ENCODE measurements around the gene GARS1. TPM values are rescaled to one million over a fixed set of nuclear protein-coding genes. Genes with fewer than 3 reads are reported as not detected.

The GARS1 gene
- total and polyA plus RNA-seq, 4 experiments from 2014 or later, result 74.5 to 101 (median 80.3) TPM

- H3K36me3 ChIP-seq (ENCODE audit: insufficient read depth, low read length), result no peaks in the 10 kb centered on the region
- ChIA-PET CTCF (ENCODE audit: partially characterized antibody) (interaction anchor here (0.7 kb wide), 1 partner anchor 11 kb away, joined by 4 read pairs; no protein-coding TSS in a partner anchor), POLR2A (ENCODE audit: partially characterized antibody) (no interaction called here)
- no peak overlapping the region for H3K4me3 ChIP-seq (ENCODE audit: low read length in 2 of 2)
- no peaks in the 10 kb centered on the region for H3K27me3 Mint-ChIP-seq
- no peak overlapping the region for H3K27ac ChIP-seq (ENCODE audit: low read depth, low read length)
- no peaks in the 10 kb centered on the region for H3K4me1 ChIP-seq (ENCODE audit: insufficient read depth, low read length)
- H3K36me3 Mint-ChIP-seq, result peaks cover 10 to 19% of the 10 kb centered on the region in 2 donors
- H3K4me1 Mint-ChIP-seq, result peaks cover 0 to 1% (median 0%) of the 10 kb centered on the region in 4 donors
- DNase-seq, result no peak
- intact Hi-C loops (cut with micrococcal nuclease), result no loop called here
- no peaks in the 10 kb centered on the region for H3K9me3 Mint-ChIP-seq
- no peaks in the 10 kb centered on the region for H3K9me3 ChIP-seq (ENCODE audit: control insufficient read depth in 1 of 2, low read length in 2 of 2)
- no peak overlapping the region for H3K27ac Mint-ChIP-seq
- H3K4me3 Mint-ChIP-seq, result no peak overlapping the region
- H3K27me3 ChIP-seq (ENCODE audit: insufficient read depth, low read length), result no peaks in the 10 kb centered on the region
Observed at GRCh38 chr7:30553141-30553540, 41.5 kb upstream of the GARS1 start.

GRCh38 chr7:30553546-30553945, 41.1 kb upstream of the GARS1 start:
- H3K4me3 ChIP-seq (ENCODE audit: low read length in 2 of 2), result no peak overlapping the region
- Mint-ChIP-seq H3K27me3 (no peaks in the 10 kb centered on the region), H3K36me3 (peaks cover 10 to 19% of the 10 kb centered on the region in 2 donors), H3K27ac (peak overlapping the region in 1 of 7 donors; percentile 1), H3K4me1 (peaks cover 0 to 1% (median 0%) of the 10 kb centered on the region in 4 donors), H3K9me3 (no peaks in the 10 kb centered on the region), H3K4me3 (no peak overlapping the region)
- no peak overlapping the region for H3K27ac ChIP-seq (ENCODE audit: low read depth, low read length)
- H3K4me1 ChIP-seq (ENCODE audit: insufficient read depth, low read length), result no peaks in the 10 kb centered on the region
- H3K9me3 ChIP-seq (ENCODE audit: control insufficient read depth in 1 of 2, low read length in 2 of 2), result no peaks in the 10 kb centered on the region
- ChIA-PET CTCF (ENCODE audit: partially characterized antibody) (interaction anchor here (0.7 kb wide), 1 partner anchor 11 kb away, joined by 4 read pairs; no protein-coding TSS in a partner anchor), POLR2A (ENCODE audit: partially characterized antibody) (no interaction called here)
- H3K27me3 ChIP-seq (ENCODE audit: insufficient read depth, low read length), result no peaks in the 10 kb centered on the region
- no peaks in the 10 kb centered on the region for H3K36me3 ChIP-seq (ENCODE audit: insufficient read depth, low read length)
- no peak for DNase-seq
- intact Hi-C loops (cut with micrococcal nuclease), result no loop called here

- Histone ChIP-seq H3K4me1 (ENCODE audit: insufficient read depth, low read length) (no peaks in the 10 kb centered on the region), H3K27ac (ENCODE audit: low read depth, low read length) (no peak overlapping the region), H3K4me3 (ENCODE audit: low read length in 2 of 2) (no peak overlapping the region), H3K36me3 (ENCODE audit: insufficient read depth, low read length) (no peaks in the 10 kb centered on the region), H3K9me3 (ENCODE audit: control insufficient read depth in 1 of 2, low read length in 2 of 2) (no peaks in the 10 kb centered on the region), H3K27me3 (ENCODE audit: insufficient read depth, low read length) (no peaks in the 10 kb centered on the region)
- ChIA-PET POLR2A (ENCODE audit: partially characterized antibody) (no interaction called here), CTCF (ENCODE audit: partially characterized antibody) (interaction anchor here (2.6 to 2.9 kb wide), 2 partner anchors 9 to 10 kb away, joined by 9 to 12 read pairs; no protein-coding TSS in a partner anchor)
- Mint-ChIP-seq H3K9me3 (no peaks in the 10 kb centered on the region), H3K4me1 (no peaks in the 10 kb centered on the region), H3K36me3 (peaks cover 0 to 8% of the 10 kb centered on the region in 2 donors), H3K27ac (no peak overlapping the region), H3K27me3 (no peaks in the 10 kb centered on the region), H3K4me3 (no peak overlapping the region)
- intact Hi-C loops (cut with micrococcal nuclease), result no loop called here
- no peak for DNase-seq
Observed at GRCh38 chr7:30555525-30555924, 39.2 kb upstream of the GARS1 start.

- intact Hi-C loops (cut with micrococcal nuclease), result no loop called here
- ChIA-PET POLR2A (ENCODE audit: partially characterized antibody) (no interaction called here), CTCF (ENCODE audit: partially characterized antibody) (interaction anchor here (1.0 to 2.9 kb wide), 3 partner anchors 9 to 12 kb away, joined by 3 to 12 read pairs (median 9); no protein-coding TSS in a partner anchor)
- no peak for DNase-seq
- H3K9me3 Mint-ChIP-seq, result no peaks in the 10 kb centered on the region
- no peaks in the 10 kb centered on the region for H3K4me1 ChIP-seq (ENCODE audit: insufficient read depth, low read length)
- peaks cover 7% of the 10 kb centered on the region for H3K36me3 ChIP-seq (ENCODE audit: insufficient read depth, low read length)
- no peaks in the 10 kb centered on the region for H3K4me1 Mint-ChIP-seq
- no peaks in the 10 kb centered on the region for H3K27me3 ChIP-seq (ENCODE audit: insufficient read depth, low read length)
- H3K9me3 ChIP-seq (ENCODE audit: control insufficient read depth in 1 of 2, low read length in 2 of 2), result no peaks in the 10 kb centered on the region
- no peak overlapping the region for H3K27ac Mint-ChIP-seq
- no peak overlapping the region for H3K4me3 ChIP-seq (ENCODE audit: low read length in 2 of 2)
- no peaks in the 10 kb centered on the region for H3K27me3 Mint-ChIP-seq
- H3K4me3 Mint-ChIP-seq, result no peak overlapping the region
- H3K27ac ChIP-seq (ENCODE audit: low read depth, low read length), result no peak overlapping the region
- H3K36me3 Mint-ChIP-seq, result peaks cover 1 to 14% of the 10 kb centered on the region in 2 donors
Observed at GRCh38 chr7:30556840-30557239, 37.8 kb upstream of the GARS1 start.

- Histone ChIP-seq H3K27me3 (ENCODE audit: insufficient read depth, low read length) (no peaks in the 10 kb centered on the region), H3K9me3 (ENCODE audit: control insufficient read depth in 1 of 2, low read length in 2 of 2) (no peaks in the 10 kb centered on the region), H3K4me1 (ENCODE audit: insufficient read depth, low read length) (no peaks in the 10 kb centered on the region), H3K27ac (ENCODE audit: low read depth, low read length) (no peak overlapping the region), H3K4me3 (ENCODE audit: low read length in 2 of 2) (no peak overlapping the region), H3K36me3 (ENCODE audit: insufficient read depth, low read length) (peaks cover 9% of the 10 kb centered on the region)
- H3K36me3 Mint-ChIP-seq, result peaks cover 5 to 16% of the 10 kb centered on the region in 2 donors
- intact Hi-C loops (cut with micrococcal nuclease), result no loop called here
- H3K4me1 Mint-ChIP-seq, result no peaks in the 10 kb centered on the region
- H3K27ac Mint-ChIP-seq, result no peak overlapping the region
- DNase-seq, result no peak
- no peaks in the 10 kb centered on the region for H3K27me3 Mint-ChIP-seq
- H3K4me3 Mint-ChIP-seq, result no peak overlapping the region
- H3K9me3 Mint-ChIP-seq, result no peaks in the 10 kb centered on the region
- CTCF ChIA-PET (ENCODE audit: partially characterized antibody), result interaction anchor here (2.6 to 2.9 kb wide), 2 partner anchors 8 to 11 kb away, joined by 9 to 12 read pairs; no protein-coding TSS in a partner anchor
- POLR2A ChIA-PET (ENCODE audit: partially characterized antibody), result no interaction called here
Observed at GRCh38 chr7:30557245-30557644, 37.4 kb upstream of the GARS1 start.

GRCh38 chr7:30559611-30560010, 35.1 kb upstream of the GARS1 start:
- ChIA-PET CTCF (ENCODE audit: partially characterized antibody) (interaction anchor here (1.6 kb wide), 1 partner anchor 10 kb away, joined by 7 read pairs; no protein-coding TSS in a partner anchor), POLR2A (ENCODE audit: partially characterized antibody) (no interaction called here)
- Mint-ChIP-seq H3K4me3 (no peak overlapping the region), H3K27ac (no peak overlapping the region), H3K4me1 (no peaks in the 10 kb centered on the region), H3K9me3 (no peaks in the 10 kb centered on the region), H3K36me3 (peaks cover 27 to 28% of the 10 kb centered on the region in 2 donors), H3K27me3 (no peaks in the 10 kb centered on the region)
- Histone ChIP-seq H3K4me1 (ENCODE audit: insufficient read depth, low read length) (no peaks in the 10 kb centered on the region), H3K36me3 (ENCODE audit: insufficient read depth, low read length) (peaks cover 19% of the 10 kb centered on the region), H3K9me3 (ENCODE audit: control insufficient read depth in 1 of 2, low read length in 2 of 2) (no peaks in the 10 kb centered on the region), H3K27me3 (ENCODE audit: insufficient read depth, low read length) (no peaks in the 10 kb centered on the region), H3K4me3 (ENCODE audit: low read length in 2 of 2) (no peak overlapping the region), H3K27ac (ENCODE audit: low read depth, low read length) (no peak overlapping the region)
- no peak for DNase-seq
- intact Hi-C loops (cut with micrococcal nuclease), result loop anchor here (10.0 kb wide), 2 partner anchors 205 to 395 kb away; no protein-coding TSS in a partner anchor

GRCh38 chr7:30561389-30561788, 33.3 kb upstream of the GARS1 start:
- no peaks in the 10 kb centered on the region for H3K9me3 ChIP-seq (ENCODE audit: control insufficient read depth in 1 of 2, low read length in 2 of 2)
- peaks cover 30 to 37% of the 10 kb centered on the region in 2 donors for H3K36me3 Mint-ChIP-seq
- intact Hi-C loops (cut with micrococcal nuclease), result loop anchor here (10.0 kb wide), 2 partner anchors 207 to 397 kb away; no protein-coding TSS in a partner anchor
- no peak overlapping the region for H3K4me3 ChIP-seq (ENCODE audit: low read length in 2 of 2)
- H3K27me3 ChIP-seq (ENCODE audit: insufficient read depth, low read length), result no peaks in the 10 kb centered on the region
- peaks cover 19% of the 10 kb centered on the region for H3K36me3 ChIP-seq (ENCODE audit: insufficient read depth, low read length)
- POLR2A ChIA-PET (ENCODE audit: partially characterized antibody), result no interaction called here
- no peak overlapping the region for H3K27ac Mint-ChIP-seq
- CTCF ChIA-PET (ENCODE audit: partially characterized antibody), result interaction anchor here (1.4 to 5.9 kb wide), 4 partner anchors 12 to 499 kb away, joined by 4 to 99 read pairs (median 7); no protein-coding TSS in a partner anchor
- no peaks in the 10 kb centered on the region for H3K4me1 Mint-ChIP-seq
- H3K9me3 Mint-ChIP-seq, result no peaks in the 10 kb centered on the region
- H3K4me1 ChIP-seq (ENCODE audit: insufficient read depth, low read length), result no peaks in the 10 kb centered on the region
- no peak overlapping the region for H3K27ac ChIP-seq (ENCODE audit: low read depth, low read length)
- no peaks in the 10 kb centered on the region for H3K27me3 Mint-ChIP-seq
- no peak for DNase-seq
- no peak overlapping the region for H3K4me3 Mint-ChIP-seq
